ENCODE results near the gene C2CD4C.

GRCh38 chr19:391207-391557, 17.8 kb downstream of the C2CD4C start:
- TF ChIP-seq POLR2A (IDR thresholded peaks at IDR 0.05) (no peak), CTCF (IDR thresholded peaks at IDR 0.05) (no peak)
